T-cell (primary cell): ENCODE data around the gene NRIP1. TPM values are rescaled to one million over a fixed set of nuclear protein-coding genes. Genes with fewer than 3 reads are reported as not detected.

Experiments
- ATAC-seq, 4 experiments: fragments of 200-7000 bp in 3 of 4; fragments of 150-1000 bp in 1 of 4; cut with Tn5 transposase; replicated peaks in 1 of 4; 1 replicate in 3 of 4; 2 replicates in 1 of 4; pipeline ENCODE4 v1.10.0; 2021; ENCODE audit warnings: moderate library complexity in 3 of 4, mild to moderate bottlenecking in 2 of 4, moderate number of reproducible peaks in 1 of 4
- CTCF ChIA-PET, 2 donors: fragments of 300-600 bp; sonication (Branson Sonifier 250); formaldehyde crosslinking; loops; one replicate each; lab custom pipeline; 2022; ENCODE audit warnings: antibody characterized with exemption in 2 of 2; lab: Charles Lee
- POLR2A ChIA-PET, 2 donors: fragments of 300-600 bp; sonication (Branson Sonifier 250); formaldehyde crosslinking; loops; one replicate each; lab custom pipeline; 2022; ENCODE audit warnings: antibody characterized with exemption in 2 of 2; lab: Charles Lee
- DNase-seq, 35 experiments: peaks; one replicate each; pipeline versions ENCODE4 v3.0.0 to v3.0.0-alpha.2; 2013 to 2023
- H3K27ac ChIP-seq: one replicate; pipeline ENCODE4 v1.5.1; 2013; ENCODE audit warnings: low read length
- H3K27me3 ChIP-seq, 2 experiments: replicated peaks in 1 of 2; 1 replicate in 1 of 2; 2 replicates in 1 of 2; pipeline versions ENCODE4 v1.6.1 to v1.7.0; 2013; ENCODE audit warnings: low read length in 1 of 2, mixed read lengths in 1 of 2; ENCODE audit not compliant: control insufficient read depth in 2 of 2, insufficient read depth in 2 of 2; ENCODE audit errors: extremely low read depth in 1 of 2
- H3K36me3 ChIP-seq, 2 donors: 1 replicate in 1 of 2; 2 replicates in 1 of 2; pipeline versions ENCODE4 v1.6.1 to v1.7.0; 2013; ENCODE audit warnings: low read length in 1 of 2; ENCODE audit not compliant: control insufficient read depth in 2 of 2, insufficient read depth in 1 of 2; ENCODE audit errors: extremely low read depth in 1 of 2
- H3K4me1 ChIP-seq, 2 experiments: 1 replicate in 1 of 2; 2 replicates in 1 of 2; pipeline versions ENCODE4 v1.6.1 to v1.7.0; 2013; ENCODE audit warnings: low read length in 2 of 2, mixed read lengths in 1 of 2; ENCODE audit not compliant: insufficient read depth in 2 of 2, control insufficient read depth in 1 of 2; ENCODE audit errors: extremely low read depth in 1 of 2
- H3K4me3 ChIP-seq, 2 donors: 1 replicate in 1 of 2; 2 replicates in 1 of 2; pipeline versions ENCODE4 v1.5.1 to v1.7.0; 2013; ENCODE audit warnings: mild to moderate bottlenecking in 2 of 2, low read length in 1 of 2, moderate library complexity in 1 of 2; ENCODE audit not compliant: control insufficient read depth in 1 of 2; ENCODE audit errors: extremely low read depth in 1 of 2
- H3K9me3 ChIP-seq: 2 replicates; pipeline ENCODE4 v1.7.0; 2013
- H3K27ac Mint-ChIP-seq, 2 donors: one replicate each; pipeline ENCODE4 v1.8.0; 2020 to 2021; ENCODE audit warnings: mild to moderate bottlenecking in 2 of 2, mixed read lengths in 2 of 2
- H3K27me3 Mint-ChIP-seq, 2 donors: one replicate each; pipeline ENCODE4 v1.8.0; 2021 to 2022; ENCODE audit warnings: mixed read lengths in 2 of 2
- H3K36me3 Mint-ChIP-seq: one replicate; pipeline ENCODE4 v1.8.0; 2021; ENCODE audit warnings: mixed read lengths
- H3K4me1 Mint-ChIP-seq, 3 donors: one replicate each; pipeline ENCODE4 v1.8.0; 2020 to 2022; ENCODE audit warnings: mixed read lengths in 3 of 3, mild to moderate bottlenecking in 1 of 3
- H3K4me3 Mint-ChIP-seq, 3 donors: one replicate each; pipeline ENCODE4 v1.8.0; 2020 to 2022; ENCODE audit warnings: mild to moderate bottlenecking in 3 of 3, mixed read lengths in 3 of 3, moderate library complexity in 3 of 3
- H3K9me3 Mint-ChIP-seq, 3 donors: one replicate each; pipeline ENCODE4 v1.8.0; 2020 to 2022; ENCODE audit warnings: mixed read lengths in 3 of 3
- WGBS: methylation state at CpG from one replicate; pipeline ENCODE4 v1.1.5; 2013; ENCODE audit warnings: missing lambda C conversion rate; ENCODE audit not compliant: insufficient coverage; 5-methylcytosine and 5-hydroxymethylcytosine counted together
- total RNA-seq, 35 experiments: library from RNA in 6 of 35; stranded (reverse) in 6 of 35; fragments of 120-200 nt in 1 of 35; gene quantifications; one replicate each; pipeline versions ENCODE4 v1.2.1 to v1.2.4 and lab custom pipeline; 2013 to 2026

Gene NRIP1
- total RNA-seq, 5 donors from 2014 or later (not counting 1 experiment from before 2014, with no cell fraction given) = 19.5 to 35.8 (median 26.5) TPM

- Mint-ChIP-seq H3K9me3 (no peaks in the 10 kb centered on the region), H3K27ac (no peak overlapping the region), H3K4me1 (peaks cover 2 to 11% (median 2%) of the 10 kb centered on the region in 3 donors), H3K36me3 (peaks cover 20% of the 10 kb centered on the region), H3K27me3 (no peaks in the 10 kb centered on the region), H3K4me3 (no peak overlapping the region)
- no peak for ATAC-seq
- Histone ChIP-seq H3K9me3 (no peaks in the 10 kb centered on the region), H3K27me3 (no peaks in the 10 kb centered on the region), H3K36me3 (peaks cover 0 to 6% of the 10 kb centered on the region in 2 donors), H3K27ac (no peak overlapping the region), H3K4me3 (no peak overlapping the region), H3K4me1 (no peaks in the 10 kb centered on the region)
- POLR2A ChIA-PET = interaction anchor here in 1 of 2 donors (0.6 kb wide), 1 partner anchor 53 kb away, joined by 7 read pairs; no protein-coding TSS in a partner anchor
- WGBS = 80% methylated on average over 1 of the region's 3 CpGs
- CTCF ChIA-PET = no interaction called here
- DNase-seq = no peak
Measured at GRCh38 chr21:14962217-14962616, 102.6 kb downstream of the NRIP1 start.

GRCh38 chr21:14961502-14961901 is 103.3 kb downstream of the NRIP1 start:
- no peak overlapping the region for H3K4me3 ChIP-seq
- H3K27ac Mint-ChIP-seq = no peak overlapping the region
- no peaks in the 10 kb centered on the region for H3K36me3 ChIP-seq
- CTCF ChIA-PET = no interaction called here
- H3K27me3 ChIP-seq = no peaks in the 10 kb centered on the region
- POLR2A ChIA-PET = no interaction called here
- H3K27ac ChIP-seq = no peak overlapping the region
- H3K9me3 ChIP-seq = no peaks in the 10 kb centered on the region
- ATAC-seq = no peak
- WGBS = no CpG with 5 or more reads among the region's 3 CpGs
- H3K9me3 Mint-ChIP-seq = no peaks in the 10 kb centered on the region
- H3K4me1 Mint-ChIP-seq = peaks cover 2 to 7% (median 2%) of the 10 kb centered on the region in 3 donors
- peaks cover 12% of the 10 kb centered on the region for H3K36me3 Mint-ChIP-seq
- H3K4me1 ChIP-seq = no peaks in the 10 kb centered on the region
- H3K4me3 Mint-ChIP-seq = no peak overlapping the region
- DNase-seq = no peak
- H3K27me3 Mint-ChIP-seq = no peaks in the 10 kb centered on the region

GRCh38 chr21:14959343-14959742 is 105.5 kb downstream of the NRIP1 start:
- CTCF ChIA-PET = interaction anchor here (0.5 to 0.8 kb wide), 2 partner anchors 121 to 236 kb away, joined by 3 read pairs; no protein-coding TSS in a partner anchor
- POLR2A ChIA-PET = interaction anchor here in 1 of 2 donors (0.6 kb wide), 1 partner anchor 298 kb away, joined by 3 read pairs; no protein-coding TSS in a partner anchor
- Mint-ChIP-seq H3K9me3 (no peaks in the 10 kb centered on the region), H3K36me3 (no peaks in the 10 kb centered on the region), H3K27ac (no peak overlapping the region), H3K4me1 (no peaks in the 10 kb centered on the region), H3K27me3 (no peaks in the 10 kb centered on the region), H3K4me3 (no peak overlapping the region)
- ATAC-seq (no peak), DNase-seq (no peak)
- Histone ChIP-seq H3K4me1 (no peaks in the 10 kb centered on the region), H3K36me3 (no peaks in the 10 kb centered on the region), H3K27me3 (no peaks in the 10 kb centered on the region), H3K4me3 (no peak overlapping the region), H3K9me3 (no peaks in the 10 kb centered on the region), H3K27ac (no peak overlapping the region)
- whole genome bisulfite sequencing = 80% methylated on average over 2 of the region's 3 CpGs

GRCh38 chr21:14957836-14958235 is 107.0 kb downstream of the NRIP1 start:
- no peak for ATAC-seq
- WGBS = 100% methylated on average over 1 of the region's 1 CpG
- Mint-ChIP-seq H3K4me1 (no peaks in the 10 kb centered on the region), H3K27me3 (no peaks in the 10 kb centered on the region), H3K4me3 (no peak overlapping the region), H3K27ac (no peak overlapping the region), H3K9me3 (no peaks in the 10 kb centered on the region), H3K36me3 (no peaks in the 10 kb centered on the region)
- H3K4me3 ChIP-seq = no peak overlapping the region
- H3K9me3 ChIP-seq = no peaks in the 10 kb centered on the region
- no peaks in the 10 kb centered on the region for H3K27me3 ChIP-seq
- H3K4me1 ChIP-seq = no peaks in the 10 kb centered on the region
- POLR2A ChIA-PET = no interaction called here
- no peaks in the 10 kb centered on the region for H3K36me3 ChIP-seq
- no peak overlapping the region for H3K27ac ChIP-seq
- CTCF ChIA-PET = no interaction called here
- no peak for DNase-seq

GRCh38 chr21:14956807-14957206 is 108.0 kb downstream of the NRIP1 start:
- ChIA-PET CTCF (no interaction called here), POLR2A (no interaction called here)
- peak overlapping the region in 1 of 2 donors; percentile 10 for H3K27ac Mint-ChIP-seq
- H3K36me3 ChIP-seq = no peaks in the 10 kb centered on the region
- no peak overlapping the region for H3K4me3 Mint-ChIP-seq
- H3K27me3 ChIP-seq = no peaks in the 10 kb centered on the region
- H3K27me3 Mint-ChIP-seq = peaks cover 0 to 4% of the 10 kb centered on the region in 2 donors
- no peaks in the 10 kb centered on the region for H3K4me1 Mint-ChIP-seq
- ATAC-seq (no peak), DNase-seq (no peak)
- H3K4me3 ChIP-seq = no peak overlapping the region
- no peaks in the 10 kb centered on the region for H3K9me3 Mint-ChIP-seq
- no peaks in the 10 kb centered on the region for H3K9me3 ChIP-seq
- no peaks in the 10 kb centered on the region for H3K36me3 Mint-ChIP-seq
- no peak overlapping the region for H3K27ac ChIP-seq
- no peaks in the 10 kb centered on the region for H3K4me1 ChIP-seq
- WGBS = 89% methylated on average over 2 of the region's 4 CpGs

GRCh38 chr21:14955936-14956520 is 108.8 kb downstream of the NRIP1 start:
- H3K27ac Mint-ChIP-seq = no peak overlapping the region
- ChIA-PET CTCF (no interaction called here), POLR2A (no interaction called here)

More at GRCh38 chr21:14955936-14956520, 108.8 kb downstream of the NRIP1 start:
- H3K4me3 Mint-ChIP-seq = no peak overlapping the region
- WGBS = 91% methylated on average over 2 of the region's 6 CpGs
- no peak overlapping the region for H3K27ac ChIP-seq
- peaks cover 0 to 4% of the 10 kb centered on the region in 2 donors for H3K27me3 Mint-ChIP-seq
- H3K9me3 Mint-ChIP-seq = no peaks in the 10 kb centered on the region
- no peak overlapping the region for H3K4me3 ChIP-seq
- no peaks in the 10 kb centered on the region for H3K4me1 Mint-ChIP-seq
- no peaks in the 10 kb centered on the region for H3K27me3 ChIP-seq
- ATAC-seq = no peak
- DNase-seq = no peak
- H3K36me3 ChIP-seq = no peaks in the 10 kb centered on the region
- H3K4me1 ChIP-seq = no peaks in the 10 kb centered on the region
- no peaks in the 10 kb centered on the region for H3K36me3 Mint-ChIP-seq
- no peaks in the 10 kb centered on the region for H3K9me3 ChIP-seq
